HUES64 (cell line): ENCODE measurements around the gene TMEM209.

Source experiments
- H3K27ac ChIP-seq: 2 replicates; pipeline ENCODE4 v1.7.0; 2013; ENCODE audit warnings: low read depth, low read length, inconsistent platforms
- H3K27me3 ChIP-seq: 2 replicates; pipeline ENCODE4 v1.6.1; 2013; ENCODE audit warnings: mild to moderate bottlenecking, low read length; ENCODE audit not compliant: insufficient read depth
- H3K36me3 ChIP-seq: 2 replicates; pipeline ENCODE4 v1.6.1; 2013; ENCODE audit warnings: mild to moderate bottlenecking, low read length; ENCODE audit not compliant: insufficient read depth
- H3K4me1 ChIP-seq: 2 replicates; pipeline ENCODE4 v1.6.1; 2013; ENCODE audit warnings: mild to moderate bottlenecking, low read length, moderate library complexity; ENCODE audit not compliant: insufficient read depth
- H3K4me3 ChIP-seq: 2 replicates; pipeline ENCODE4 v1.5.1; 2013; ENCODE audit warnings: mild to moderate bottlenecking, low read length, moderate library complexity
- H3K9ac ChIP-seq: 2 replicates; pipeline ENCODE4 v1.6.1; 2013; ENCODE audit warnings: mild to moderate bottlenecking, low read depth, low read length
- H3K9me3 ChIP-seq: 2 replicates; pipeline ENCODE4 v1.6.1; 2013; ENCODE audit warnings: low read depth, low read length; ENCODE audit not compliant: insufficient read depth
- WGBS: fragments of 150-250, 120-280 bp; methylation state at CpG from one replicate; pipeline ENCODE4 v1.1.7; 2013; ENCODE audit warnings: missing lambda C conversion rate; 5-methylcytosine and 5-hydroxymethylcytosine counted together

TMEM209 gene

GRCh38 chr7:130216750-130217149 is 11.5 kb upstream of the TMEM209 start:
- Histone ChIP-seq H3K27ac (no peak overlapping the region), H3K36me3 (no peaks in the 10 kb centered on the region), H3K27me3 (no peaks in the 10 kb centered on the region), H3K9me3 (no peaks in the 10 kb centered on the region), H3K9ac (no peak overlapping the region), H3K4me1 (no peaks in the 10 kb centered on the region), H3K4me3 (no peak overlapping the region)
- 85% methylated on average over 1 of the region's 1 CpG for WGBS

- H3K27ac ChIP-seq = no peak overlapping the region
- no peaks in the 10 kb centered on the region for H3K27me3 ChIP-seq
- H3K4me1 ChIP-seq = no peaks in the 10 kb centered on the region
- 94% methylated on average over 9 of the region's 9 CpGs for WGBS
- H3K36me3 ChIP-seq = no peaks in the 10 kb centered on the region
- no peak overlapping the region for H3K4me3 ChIP-seq
- H3K9ac ChIP-seq = no peak overlapping the region
- no peaks in the 10 kb centered on the region for H3K9me3 ChIP-seq
These were observed 10.8 kb upstream of the TMEM209 start for GRCh38 chr7:130216025-130216424.

GRCh38 chr7:130213828-130214227 is 8.6 kb upstream of the TMEM209 start:
- Histone ChIP-seq H3K27ac (no peak overlapping the region), H3K36me3 (no peaks in the 10 kb centered on the region), H3K9ac (no peak overlapping the region), H3K4me1 (peaks cover 9% of the 10 kb centered on the region; the same call in 1 of the 2 replicates), H3K27me3 (no peaks in the 10 kb centered on the region), H3K9me3 (no peaks in the 10 kb centered on the region), H3K4me3 (no peak overlapping the region)
- WGBS = 93% methylated on average over 1 of the region's 1 CpG

GRCh38 chr7:130210181-130210935 is 5.2 kb upstream of the TMEM209 start:
- WGBS = 63% methylated on average over 3 of the region's 5 CpGs
- no peak overlapping the region for H3K27ac ChIP-seq
- no peaks in the 10 kb centered on the region for H3K27me3 ChIP-seq
- peaks cover 9% of the 10 kb centered on the region; the same call in 1 of the 2 replicates for H3K4me1 ChIP-seq
- no peaks in the 10 kb centered on the region for H3K36me3 ChIP-seq
- no peaks in the 10 kb centered on the region for H3K9me3 ChIP-seq
- no peak overlapping the region for H3K9ac ChIP-seq
- no peak overlapping the region for H3K4me3 ChIP-seq

GRCh38 chr7:130208516-130208915 is 3.3 kb upstream of the TMEM209 start:
- Histone ChIP-seq H3K4me3 (no peak overlapping the region), H3K9ac (no peak overlapping the region), H3K27ac (no peak overlapping the region), H3K9me3 (no peaks in the 10 kb centered on the region), H3K36me3 (peaks cover 5% of the 10 kb centered on the region), H3K27me3 (no peaks in the 10 kb centered on the region), H3K4me1 (peaks cover 9% of the 10 kb centered on the region; the same call in 1 of the 2 replicates)
- WGBS = 97% methylated on average over 2 of the region's 2 CpGs

GRCh38 chr7:130207642-130208041 is 2.4 kb upstream of the TMEM209 start, which contains the start of gene SSMEM1:
SSMEM1 (plus strand) TSS chr7:130207860; CDS start chr7:130207911, 51 bp downstream.
- Histone ChIP-seq H3K9ac (no peak within 1 kb of the TSS), H3K27me3 (no peaks in the 10 kb centered on the region)

GRCh38 chr7:130207033-130207432 is 1.8 kb upstream of the TMEM209 start:
- no peak overlapping the region for H3K9ac ChIP-seq
- peaks cover 9% of the 10 kb centered on the region; the same call in 1 of the 2 replicates for H3K4me1 ChIP-seq
- 96% methylated on average over 5 of the region's 5 CpGs for WGBS
- peaks cover 20% of the 10 kb centered on the region for H3K36me3 ChIP-seq
- no peak overlapping the region for H3K27ac ChIP-seq
- no peaks in the 10 kb centered on the region for H3K9me3 ChIP-seq
- H3K27me3 ChIP-seq = no peaks in the 10 kb centered on the region
- no peak overlapping the region for H3K4me3 ChIP-seq

More at GRCh38 chr7:130207642-130208041, 2.4 kb upstream of the TMEM209 start, which contains the start of gene SSMEM1:
- H3K4me1 ChIP-seq = peaks cover 9% of the 10 kb centered on the region; the same call in 1 of the 2 replicates
- peaks cover 14% of the 10 kb centered on the region for H3K36me3 ChIP-seq
- H3K4me3 ChIP-seq = no peak within 1 kb of the TSS
- H3K27ac ChIP-seq = no peak within 1 kb of the TSS
- no peaks in the 10 kb centered on the region for H3K9me3 ChIP-seq

GRCh38 chr7:130201796-130202195 is 3.4 kb downstream of the TMEM209 start:
- 95% methylated on average over 5 of the region's 7 CpGs for WGBS
- no peaks in the 10 kb centered on the region for H3K27me3 ChIP-seq
- no peak overlapping the region for H3K4me3 ChIP-seq
- H3K4me1 ChIP-seq = no peaks in the 10 kb centered on the region
- H3K36me3 ChIP-seq = peaks cover 72% of the 10 kb centered on the region
- H3K27ac ChIP-seq = no peak overlapping the region
- no peak overlapping the region for H3K9ac ChIP-seq
- no peaks in the 10 kb centered on the region for H3K9me3 ChIP-seq

GRCh38 chr7:130197094-130197493 is 8.1 kb downstream of the TMEM209 start:
- Histone ChIP-seq H3K27ac (no peak overlapping the region), H3K36me3 (peaks cover 91% of the 10 kb centered on the region), H3K27me3 (no peaks in the 10 kb centered on the region), H3K9ac (no peak overlapping the region), H3K4me3 (no peak overlapping the region), H3K9me3 (no peaks in the 10 kb centered on the region), H3K4me1 (no peaks in the 10 kb centered on the region)
- 50% methylated on average over 2 of the region's 2 CpGs for WGBS

- 90% methylated on average over 2 of the region's 2 CpGs for WGBS
- Histone ChIP-seq H3K9me3 (no peaks in the 10 kb centered on the region), H3K36me3 (peaks cover 91% of the 10 kb centered on the region)
These were observed 8.7 kb downstream of the TMEM209 start for GRCh38 chr7:130196476-130196875.

GRCh38 chr7:130195396-130195795 is 9.8 kb downstream of the TMEM209 start:
- Histone ChIP-seq H3K4me3 (no peak overlapping the region), H3K27ac (no peak overlapping the region), H3K27me3 (no peaks in the 10 kb centered on the region), H3K9me3 (no peaks in the 10 kb centered on the region), H3K36me3 (peaks cover 91% of the 10 kb centered on the region), H3K4me1 (no peaks in the 10 kb centered on the region), H3K9ac (no peak overlapping the region)
- 100% methylated on average over 1 of the region's 2 CpGs for WGBS

More at GRCh38 chr7:130196476-130196875, 8.7 kb downstream of the TMEM209 start:
- Histone ChIP-seq H3K27me3 (no peaks in the 10 kb centered on the region), H3K27ac (no peak overlapping the region), H3K4me3 (no peak overlapping the region), H3K4me1 (no peaks in the 10 kb centered on the region), H3K9ac (no peak overlapping the region)
